Measurements from ENCODE around the gene HSD17B12.
A peak's percentile ranks its signal among the peaks of the same experiment; 100 is the strongest.

HSD17B12 gene

DNA sequence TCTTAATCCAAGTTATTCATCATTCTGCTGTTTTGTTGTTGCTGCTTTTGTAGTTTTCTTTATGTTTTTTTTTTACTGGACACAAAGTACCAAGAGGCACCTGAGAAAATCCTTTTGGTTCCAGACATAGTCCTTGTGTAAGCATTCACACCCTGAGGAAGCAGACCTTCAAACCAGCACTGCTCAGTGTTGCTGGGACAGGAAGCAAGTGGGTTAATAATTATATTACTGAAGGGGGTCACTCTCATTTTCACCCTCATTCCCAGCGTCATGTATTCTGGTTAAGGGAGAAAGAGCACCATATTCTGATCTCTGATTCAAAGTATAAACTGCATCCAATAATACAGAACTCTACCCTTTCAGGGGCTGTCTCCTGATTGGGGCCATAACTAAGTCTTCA lies 194.2 kb downstream of the HSD17B12 start:
- DNase-seq, result no peak

- no peak for DNase-seq
These were observed 199.5 kb downstream of the HSD17B12 start for GRCh38 chr11:43879789-43880639.

- DNase-seq, result peak; percentile 88
These were observed 200.2 kb downstream of the HSD17B12 start, which contains the start of gene ALKBH3 for GRCh38 chr11:43880640-43881159. Gene ALKBH3 (plus strand): TSS chr11:43880831. CDS start chr11:43882653, 1,822 bp downstream.

GRCh38 chr11:43892851-43893250 lies 212.3 kb downstream of the HSD17B12 start:
- no peak for DNase-seq

DNA sequence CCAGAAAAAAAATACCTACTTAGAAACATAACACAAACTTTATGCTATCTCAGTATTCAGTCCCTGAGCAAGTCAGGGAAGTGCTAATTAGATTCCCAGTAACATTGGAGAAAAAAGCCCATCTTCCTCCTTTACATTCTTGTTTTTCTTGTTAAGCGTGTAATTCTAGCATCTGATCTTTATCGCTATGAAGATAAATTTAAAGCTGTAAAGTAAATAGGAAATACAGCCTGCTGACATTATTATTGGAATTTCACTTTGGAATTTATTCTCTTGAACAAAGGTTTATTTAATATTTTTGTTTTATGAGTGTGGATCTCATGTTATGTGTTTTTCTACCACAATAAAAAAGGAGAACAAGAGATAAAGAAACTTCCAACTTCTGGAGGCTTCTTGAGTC lies 214.0 kb downstream of the HSD17B12 start:
- DNase-seq, result no peak

- no peak for DNase-seq
These were observed 215.1 kb downstream of the HSD17B12 start for GRCh38 chr11:43895601-43896000.

DNA sequence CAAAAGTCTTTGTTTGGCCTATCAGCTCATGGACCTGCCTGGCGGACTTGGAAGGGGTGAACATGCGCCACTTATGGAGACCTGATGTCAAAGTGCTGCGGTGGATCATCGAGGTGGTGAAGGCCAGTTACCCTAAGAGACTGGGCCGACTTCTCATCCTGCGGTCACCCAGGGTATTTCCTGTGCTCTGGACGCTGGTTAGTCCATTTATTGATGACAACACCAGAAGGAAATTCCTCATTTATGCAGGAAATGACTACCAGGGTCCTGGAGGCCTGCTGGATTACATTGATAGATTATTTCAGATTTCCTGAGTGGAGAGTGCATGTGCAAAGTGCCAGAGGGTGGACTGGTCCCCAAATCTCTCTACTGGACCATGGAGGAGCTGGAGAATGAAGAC lies 218.0 kb downstream of the HSD17B12 start:
- DNase-seq, result no peak

DNA sequence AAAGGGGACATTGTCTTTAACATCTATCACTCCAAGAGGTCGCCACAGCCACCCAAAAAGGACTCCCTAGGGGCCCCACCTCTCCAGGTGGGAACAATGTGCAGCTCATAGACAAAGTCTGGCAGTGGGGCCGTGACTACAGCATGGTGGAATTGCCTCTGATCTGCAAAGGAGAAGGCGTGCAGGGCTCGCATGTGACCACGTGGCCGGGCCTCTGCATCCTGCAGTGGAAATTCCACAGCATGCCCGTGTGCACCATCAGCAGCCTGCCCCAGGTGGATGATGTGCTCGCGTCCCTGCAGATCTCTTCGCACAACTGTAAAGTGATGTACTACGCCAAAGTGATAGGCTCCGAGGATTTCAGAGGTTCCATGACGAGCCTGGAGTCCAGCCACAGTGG lies 218.6 kb downstream of the HSD17B12 start:
- no peak for DNase-seq

GRCh38 chr11:43901551-43901950 lies 221.0 kb downstream of the HSD17B12 start:
- DNase-seq, result no peak

GRCh38 chr11:43903078-43903477 lies 222.5 kb downstream of the HSD17B12 start:
- no peak for DNase-seq

GRCh38 chr11:43903969-43904368 lies 223.4 kb downstream of the HSD17B12 start:
- DNase-seq, result no peak

DNA sequence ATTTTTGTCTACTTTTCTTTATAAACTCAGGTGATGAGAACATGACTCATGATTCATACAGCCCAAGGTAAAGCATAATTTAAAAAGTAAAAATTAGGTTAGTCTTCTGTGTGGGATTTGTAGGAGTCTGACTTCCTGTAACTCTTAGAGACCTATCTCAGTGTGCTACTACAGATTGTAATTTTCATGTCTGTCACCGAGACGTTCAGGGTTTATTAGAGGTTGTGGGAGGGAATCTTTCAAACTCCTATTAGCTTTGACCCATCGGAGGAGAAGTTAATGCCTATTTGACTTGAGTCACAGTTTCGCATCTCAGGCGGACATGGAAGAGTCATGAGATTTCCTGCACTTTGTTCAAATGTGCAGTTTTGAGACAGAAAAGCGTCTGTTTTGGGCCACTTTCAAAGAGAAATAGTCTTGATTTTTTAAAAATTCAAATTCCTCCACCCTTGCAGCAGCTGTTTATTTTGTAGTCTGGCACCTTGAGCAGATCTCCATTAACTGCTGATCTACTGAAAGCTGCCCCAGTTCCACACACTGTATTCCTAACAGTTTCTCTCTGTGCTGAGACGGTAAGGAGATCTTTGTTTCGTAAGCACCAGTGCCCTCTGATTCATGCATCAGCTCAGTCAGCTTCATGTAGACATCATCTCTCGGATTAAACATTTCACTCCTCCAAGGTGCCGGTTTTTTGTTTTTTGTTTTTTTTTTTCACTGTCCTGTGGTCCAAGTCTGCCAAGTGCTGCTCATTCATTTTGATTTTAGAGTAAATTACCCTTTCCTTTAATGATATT lies 224.4 kb downstream of the HSD17B12 start:
- no peak for DNase-seq

GRCh38 chr11:43905813-43906241 lies 225.3 kb downstream of the HSD17B12 start:
- DNase-seq, result peak; percentile 16
